Heart left ventricle (tissue), 16 donors: Measurements from ENCODE around the gene DMD. TPM values are rescaled to one million over a fixed set of nuclear protein-coding genes. Genes with fewer than 3 reads are reported as not detected.

Experiments used
- ATAC-seq, 4 donors: fragments of 200-7000 bp; cut with Tn5 transposase; one replicate each; pipeline ENCODE4 v1.9.1; 2020 to 2022; ENCODE audit warnings: moderate library complexity in 4 of 4, mild to moderate bottlenecking in 3 of 4, moderate number of reproducible peaks in 1 of 4
- DNase-seq, 5 donors: peaks; one replicate each; pipeline ENCODE4 v3.0.0-alpha.2; 2020
- H3K27ac ChIP-seq, 12 donors: fragments of 200-600 bp; sonication (generic) in 4 of 12; one replicate each; pipeline versions ENCODE4 v1.5.0 to v1.8.0; 2016 to 2022; ENCODE audit warnings: mild to moderate bottlenecking in 2 of 12
- H3K27me3 ChIP-seq, 9 donors: fragments of 200-600 bp; sonication (generic) in 2 of 9; one replicate each; pipeline versions ENCODE4 v1.5.1 to v1.8.0; 2016 to 2022; ENCODE audit warnings: mild to moderate bottlenecking in 3 of 9
- H3K36me3 ChIP-seq, 9 donors: fragments of 200-600 bp; sonication (generic) in 2 of 9; one replicate each; pipeline versions ENCODE4 v1.5.0 to v1.8.0; 2018 to 2022; ENCODE audit warnings: mild to moderate bottlenecking in 2 of 9
- H3K4me1 ChIP-seq, 12 donors: fragments of 200-600 bp; sonication (generic) in 4 of 12; one replicate each; pipeline versions ENCODE4 v1.5.0 to v1.8.0; 2016 to 2022; ENCODE audit warnings: mild to moderate bottlenecking in 3 of 12
- H3K4me3 ChIP-seq, 12 donors: fragments of 200-600 bp; sonication (generic) in 4 of 12; one replicate each; pipeline versions ENCODE4 v1.5.0 to v1.8.0; 2017 to 2022; ENCODE audit warnings: mild to moderate bottlenecking in 9 of 12, moderate library complexity in 4 of 12
- H3K9me3 ChIP-seq, 12 donors: fragments of 200-600 bp; sonication (generic) in 4 of 12; one replicate each; pipeline versions ENCODE4 v1.5.0 to v1.8.0; 2016 to 2022; ENCODE audit warnings: mild to moderate bottlenecking in 1 of 12
- POLR2A ChIP-seq, 2 donors: fragments of 450-650 bp; IDR thresholded peaks; one replicate each; pipeline ENCODE4 v1.6.1; 2017; ENCODE audit warnings: antibody characterized with exemption in 2 of 2, mild to moderate bottlenecking in 2 of 2, moderate library complexity in 2 of 2
- WGBS, 4 donors: extraction: QIAGEN DNeasy Blood & Tissue Kit in 2 of 4; methylation state at CpG; one replicate each; pipeline versions ENCODE4 v1.1.5 to v1.1.7; 2013 to 2018; 5-methylcytosine and 5-hydroxymethylcytosine counted together
- intact Hi-C, 10 donors: fragments of 100-400 bp; cut with DNase I; formaldehyde crosslinking; loops; one replicate each; pipeline versions ENCODE4 v1.11.1 to v1.14.2; 2022
- polyA plus RNA-seq, 2 donors: library from polyadenylated mRNA; stranded (reverse); fragments of 200-250 nt; gene quantifications; one replicate each; pipeline ENCODE4 v1.2.3, GENCODE V29; 2013
- total RNA-seq, 9 donors: library from RNA; depleted of rRNA in 2 of 9; stranded (reverse); fragments of >200 nt in 2 of 9; fragmentation: NEBNext Ultra II Directional in 3 of 9; extraction: Animal tissue kit (Norgen Biotek cat#: 25700) in 3 of 9; gene quantifications; one replicate each; pipeline versions ENCODE4 v1.1.0 to v1.2.4, GENCODE V29; 2016 to 2023
- TF ChIP-seq, protein P1 (sequence below), 12 donors: fragments of 200-600 bp; sonication (generic) in 4 of 12; IDR thresholded peaks; one replicate each; pipeline versions ENCODE4 v1.5.0 to v1.8.0; 2018 to 2022; ENCODE audit warnings: antibody characterized with exemption in 12 of 12, mild to moderate bottlenecking in 5 of 12
- donor health status: ischemic (EF 13 %, LVEDD 7.1; RV severe dilation, severe dysfunction).
- donor health status: healthy with polysubstance abuse.
- donor health status: DM: no; HTN: yes; CAD: no.
- donor health status: DM: no; HTN: no; CAD: no.
- donor health status: ischemic (EF 25% LVEDD 6.9; RV normal size, moderate dysfunction).
- donor health status: ischemic (EF 25% LVEDD 5.7; RV mildly dilated, moderate dysfunction).
- donor health status: healthy.
- donor health status: DM: yes; HTN: yes; CAD: no.
- donor health status: ischemic (EF 35%, LVEDD 5.7; RV mildly dilated, moderate dysfunction).
- donor health status: nonischemic (EF 11% LVEDD 7.7; RV severe dilation, severe dysfunction).
- donor health status: DM: yes; HTN: yes; CAD: no.
- donor health status: PGD.
- donor health status: ischemic (EF 29% LVEDD 5.4; RV normal size, mild dysfunction).
- donor health status: nonischemic (EF 23%, LVEDD 6.1; RV moderate dilation, normal function).

DMD gene
- total and polyA plus RNA-seq, 11 donors = 34.7 to 236 (median 162) TPM

DNA sequence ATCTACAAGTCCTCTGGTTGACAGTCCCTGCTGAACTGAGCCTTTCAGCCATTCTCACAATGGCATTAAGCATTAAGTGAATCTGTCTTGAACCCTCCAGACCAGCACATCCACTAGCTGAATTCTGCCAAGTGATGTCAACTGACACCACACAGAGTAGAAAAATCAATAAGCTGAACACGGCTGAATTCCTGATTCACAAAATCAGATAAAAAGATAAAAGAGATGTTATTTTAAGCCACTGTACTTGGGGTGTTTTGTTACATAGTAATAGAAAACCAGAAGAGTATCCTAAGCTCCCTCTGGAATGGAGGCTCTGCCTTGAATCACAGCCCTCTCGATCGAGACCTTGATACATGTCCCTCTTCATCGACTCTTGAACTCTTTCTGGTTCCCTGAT is 336.5 kb downstream of the DMD start:
- H3K4me1 ChIP-seq = peaks cover 0 to 13% (median 0%) of the 10 kb centered on the region in 12 donors
- no peaks in the 10 kb centered on the region for H3K27me3 ChIP-seq
- H3K27ac ChIP-seq = no peak overlapping the region
- DNase-seq = no peak
- TF ChIP-seq POLR2A (IDR thresholded peaks at IDR 0.05) = no peak
- TF ChIP-seq, protein P1, sequence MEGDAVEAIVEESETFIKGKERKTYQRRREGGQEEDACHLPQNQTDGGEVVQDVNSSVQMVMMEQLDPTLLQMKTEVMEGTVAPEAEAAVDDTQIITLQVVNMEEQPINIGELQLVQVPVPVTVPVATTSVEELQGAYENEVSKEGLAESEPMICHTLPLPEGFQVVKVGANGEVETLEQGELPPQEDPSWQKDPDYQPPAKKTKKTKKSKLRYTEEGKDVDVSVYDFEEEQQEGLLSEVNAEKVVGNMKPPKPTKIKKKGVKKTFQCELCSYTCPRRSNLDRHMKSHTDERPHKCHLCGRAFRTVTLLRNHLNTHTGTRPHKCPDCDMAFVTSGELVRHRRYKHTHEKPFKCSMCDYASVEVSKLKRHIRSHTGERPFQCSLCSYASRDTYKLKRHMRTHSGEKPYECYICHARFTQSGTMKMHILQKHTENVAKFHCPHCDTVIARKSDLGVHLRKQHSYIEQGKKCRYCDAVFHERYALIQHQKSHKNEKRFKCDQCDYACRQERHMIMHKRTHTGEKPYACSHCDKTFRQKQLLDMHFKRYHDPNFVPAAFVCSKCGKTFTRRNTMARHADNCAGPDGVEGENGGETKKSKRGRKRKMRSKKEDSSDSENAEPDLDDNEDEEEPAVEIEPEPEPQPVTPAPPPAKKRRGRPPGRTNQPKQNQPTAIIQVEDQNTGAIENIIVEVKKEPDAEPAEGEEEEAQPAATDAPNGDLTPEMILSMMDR (IDR thresholded peaks at IDR 0.05) = no peak
- 74 to 81% (median 78%) methylated on average over 4 of the region's 4 CpGs for WGBS, 4 donors
- no peak overlapping the region for H3K4me3 ChIP-seq
- no peaks in the 10 kb centered on the region for H3K36me3 ChIP-seq
- H3K9me3 ChIP-seq = no peaks in the 10 kb centered on the region
- no peak for ATAC-seq
- intact Hi-C loops = no loop called here

DNA sequence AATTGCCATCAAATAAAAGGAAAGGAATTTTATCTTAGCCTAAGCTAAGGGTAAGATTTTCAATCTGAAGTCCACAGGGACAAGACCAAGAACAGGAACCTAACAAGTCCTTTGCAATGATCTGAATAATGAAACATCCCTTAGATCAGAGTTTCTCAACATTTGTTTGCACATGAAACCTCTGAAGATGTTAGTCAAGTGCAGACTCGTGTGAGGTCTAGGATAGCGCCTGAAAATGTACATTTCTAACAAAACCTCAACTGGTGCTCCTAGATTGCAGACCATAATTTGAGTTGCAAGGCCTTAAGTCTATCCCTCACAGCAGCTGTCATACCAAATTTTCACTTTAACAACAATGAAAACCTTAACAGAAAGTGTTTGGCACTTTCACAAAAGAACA is 337.6 kb downstream of the DMD start:
- H3K4me1 ChIP-seq = peaks cover 0 to 13% (median 0%) of the 10 kb centered on the region in 12 donors
- TF ChIP-seq, protein P1 (IDR thresholded peaks at IDR 0.05) = no peak
- TF ChIP-seq POLR2A (IDR thresholded peaks at IDR 0.05) = no peak
- H3K27me3 ChIP-seq = no peaks in the 10 kb centered on the region
- intact Hi-C loops = no loop called here
- ATAC-seq (no peak), DNase-seq (no peak)
- WGBS, 4 donors = 64 to 83% (median 78%) methylated on average over 2 of the region's 2 CpGs
- no peak overlapping the region for H3K27ac ChIP-seq
- H3K4me3 ChIP-seq = no peak overlapping the region
- no peaks in the 10 kb centered on the region for H3K36me3 ChIP-seq
- H3K9me3 ChIP-seq = no peaks in the 10 kb centered on the region

DNA sequence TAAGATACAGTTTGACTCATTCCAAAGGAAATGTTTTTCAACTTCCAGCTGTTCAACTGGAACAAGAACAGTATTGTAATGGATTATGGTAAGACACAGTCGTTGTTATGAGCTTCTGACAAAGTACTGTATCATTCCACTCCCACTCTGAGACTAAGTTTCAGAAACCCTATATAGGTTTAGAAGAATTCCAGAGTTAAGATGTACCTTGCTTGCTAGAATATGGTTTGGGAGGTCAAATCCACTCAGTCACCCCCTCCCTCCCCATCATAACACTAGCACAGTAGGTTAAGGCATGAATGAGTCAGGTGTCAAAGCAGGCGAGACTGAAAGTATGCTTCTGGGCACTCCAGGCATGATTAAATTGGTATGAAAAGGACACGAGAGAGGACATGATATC is 339.7 kb downstream of the DMD start:
- no peak for TF ChIP-seq POLR2A (IDR thresholded peaks at IDR 0.05)
- TF ChIP-seq, protein P1 (IDR thresholded peaks at IDR 0.05) = no peak

DNA sequence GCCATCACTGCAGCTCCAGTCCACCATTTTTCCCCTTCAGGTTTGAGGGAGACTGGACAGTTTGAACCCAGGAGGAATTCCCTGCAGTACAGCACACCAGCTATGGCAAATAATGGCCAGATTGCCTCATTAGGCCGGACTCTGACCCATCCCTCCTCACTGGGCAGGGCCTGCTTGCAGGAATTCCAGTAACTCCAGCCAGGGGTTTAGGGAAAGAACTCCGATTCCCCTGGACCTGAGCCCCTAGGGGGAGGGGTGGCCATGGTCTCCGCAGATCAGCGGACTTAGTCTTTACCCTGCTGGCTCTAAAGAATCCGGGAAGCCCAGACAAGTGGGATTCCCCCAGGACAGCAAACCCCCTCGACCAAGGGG is 342.8 kb downstream of the DMD start:
- H3K27ac ChIP-seq = no peak overlapping the region
- ATAC-seq (peak in 2 of 4 donors; percentile 11 to 20), DNase-seq (no peak)
- TF ChIP-seq, protein P1 (IDR thresholded peaks at IDR 0.05) = no peak
- no peak for TF ChIP-seq POLR2A (IDR thresholded peaks at IDR 0.05)
- 74 to 77% (median 76%) methylated on average over 5 to 6 of the region's 6 CpGs for WGBS, 4 donors
- H3K9me3 ChIP-seq = no peaks in the 10 kb centered on the region
- H3K36me3 ChIP-seq = no peaks in the 10 kb centered on the region
- H3K4me3 ChIP-seq = no peak overlapping the region
- H3K27me3 ChIP-seq = no peaks in the 10 kb centered on the region
- peaks cover 0 to 13% (median 0%) of the 10 kb centered on the region in 12 donors for H3K4me1 ChIP-seq
- intact Hi-C loops = no loop called here

More for the DNA sequence above, 339.7 kb downstream of the DMD start:
- intact Hi-C loops = no loop called here
- H3K9me3 ChIP-seq = no peaks in the 10 kb centered on the region
- H3K27me3 ChIP-seq = no peaks in the 10 kb centered on the region
- no peak overlapping the region for H3K27ac ChIP-seq
- H3K36me3 ChIP-seq = no peaks in the 10 kb centered on the region
- ATAC-seq (peak; percentile 45 to 67 (median 52)), DNase-seq (no peak)
- peaks cover 0 to 13% (median 0%) of the 10 kb centered on the region in 12 donors for H3K4me1 ChIP-seq
- H3K4me3 ChIP-seq = no peak overlapping the region
- WGBS, 4 donors = 23 to 40% (median 28%) methylated on average over 3 of the region's 3 CpGs
